H9 (cell line): Measurements from ENCODE around the gene NCAM1. TPM values are rescaled to one million over a fixed set of nuclear protein-coding genes. Genes with fewer than 3 reads are reported as not detected.

Experiments used
- DNase-seq: peaks from one replicate; pipeline ENCODE4 v3.0.0-alpha.2; 2017
- H2AFZ ChIP-seq: one replicate; pipeline ENCODE4 v1.6.1; 2013; ENCODE audit warnings: mild to moderate bottlenecking, low read length, control low read depth, moderate library complexity
- H2AK5ac ChIP-seq: 2 replicates; pipeline ENCODE4 v1.6.1; 2013; ENCODE audit warnings: low read length, control low read depth, mixed read lengths; ENCODE audit not compliant: insufficient read length
- H2BK120ac ChIP-seq: one replicate; pipeline ENCODE4 v1.6.1; 2013; ENCODE audit warnings: low read depth, mild to moderate bottlenecking, low read length, control low read depth, inconsistent platforms; ENCODE audit not compliant: poor library complexity, severe bottlenecking
- H2BK12ac ChIP-seq: 2 replicates; pipeline ENCODE4 v1.6.1; 2013; ENCODE audit warnings: low read length, control low read depth, mixed read lengths, low read depth; ENCODE audit not compliant: insufficient read length
- H2BK15ac ChIP-seq: 2 replicates; pipeline ENCODE4 v1.6.1; 2013; ENCODE audit warnings: low read depth, low read length, control low read depth
- H2BK20ac ChIP-seq: one replicate; pipeline ENCODE4 v1.6.1; 2013; ENCODE audit warnings: low read depth, mild to moderate bottlenecking, low read length, control low read depth, inconsistent platforms; ENCODE audit not compliant: poor library complexity, severe bottlenecking
- H2BK5ac ChIP-seq: 2 replicates; pipeline ENCODE4 v1.6.1; 2013; ENCODE audit warnings: low read length, control low read depth, mixed read lengths; ENCODE audit not compliant: insufficient read length
- H3K14ac ChIP-seq: 2 replicates; pipeline ENCODE4 v1.6.1; 2013; ENCODE audit warnings: low read length, control low read depth; ENCODE audit not compliant: insufficient read depth
- H3K18ac ChIP-seq: 2 replicates; pipeline ENCODE4 v1.6.1; 2013; ENCODE audit warnings: low read depth, mild to moderate bottlenecking, mixed read lengths, low read length, control low read depth; ENCODE audit not compliant: insufficient read length
- H3K23ac ChIP-seq: 2 replicates; pipeline ENCODE4 v1.6.1; 2013; ENCODE audit warnings: low read length, control low read depth, mixed read lengths, low read depth; ENCODE audit not compliant: insufficient read length
- H3K23me2 ChIP-seq: 2 replicates; pipeline ENCODE4 v1.6.1; 2013; ENCODE audit warnings: low read depth, mild to moderate bottlenecking, mixed read lengths, low read length, control low read depth; ENCODE audit not compliant: insufficient read length, poor library complexity, severe bottlenecking
- H3K27ac ChIP-seq: 2 replicates; pipeline ENCODE4 v1.5.1; 2013; ENCODE audit warnings: low read length, control low read depth, mixed read lengths, low read depth; ENCODE audit not compliant: insufficient read length
- H3K27me3 ChIP-seq: 2 replicates; pipeline ENCODE4 v1.6.1; 2013; ENCODE audit warnings: low read length, control low read depth, inconsistent platforms; ENCODE audit not compliant: insufficient read depth
- H3K4ac ChIP-seq: 2 replicates; pipeline ENCODE4 v1.6.1; 2013; ENCODE audit warnings: low read depth, mild to moderate bottlenecking, control low read depth, inconsistent platforms, low read length, moderate library complexity
- H3K4me1 ChIP-seq: 2 replicates; pipeline ENCODE4 v1.6.1; 2013; ENCODE audit warnings: low read length, control low read depth, inconsistent platforms; ENCODE audit not compliant: insufficient read depth
- H3K4me2 ChIP-seq: 2 replicates; pipeline ENCODE4 v1.6.1; 2013; ENCODE audit warnings: low read length, control low read depth, mixed read lengths; ENCODE audit not compliant: insufficient read length, insufficient read depth
- H3K56ac ChIP-seq: 2 replicates; pipeline ENCODE4 v1.6.1; 2013; ENCODE audit warnings: low read depth, mild to moderate bottlenecking, mixed read lengths, low read length, control low read depth; ENCODE audit not compliant: insufficient read length
- H3K79me1 ChIP-seq: 2 replicates; pipeline ENCODE4 v1.6.1; 2013; ENCODE audit warnings: low read depth, mild to moderate bottlenecking, moderate library complexity, low read length, control low read depth, inconsistent platforms; ENCODE audit not compliant: insufficient read depth, poor library complexity, severe bottlenecking
- H3K79me2 ChIP-seq: 2 replicates; pipeline ENCODE4 v1.6.1; 2013; ENCODE audit warnings: low read length, control low read depth, inconsistent platforms; ENCODE audit not compliant: insufficient read depth
- H3K9ac ChIP-seq: 2 replicates; pipeline ENCODE4 v1.6.1; 2013; ENCODE audit warnings: low read length, control low read depth, mixed read lengths; ENCODE audit not compliant: insufficient read length; ENCODE audit errors: extremely low read depth
- H3K9me3 ChIP-seq: one replicate; pipeline ENCODE4 v1.6.1; 2013; ENCODE audit warnings: low read depth, low read length, inconsistent platforms; ENCODE audit not compliant: control insufficient read depth
- H3T11ph ChIP-seq: one replicate; pipeline ENCODE4 v1.6.1; 2013; ENCODE audit warnings: mild to moderate bottlenecking, low read length, control low read depth, inconsistent platforms
- H4K20me1 ChIP-seq: one replicate; pipeline ENCODE4 v1.6.1; 2013; ENCODE audit not compliant: control insufficient read depth, insufficient read length, insufficient read depth
- H4K5ac ChIP-seq: 2 replicates; pipeline ENCODE4 v1.6.1; 2013; ENCODE audit warnings: low read depth, mild to moderate bottlenecking, mixed read lengths, low read length, control low read depth; ENCODE audit not compliant: insufficient read length
- H4K8ac ChIP-seq: replicated peaks from 2 replicates; pipeline ENCODE4 v1.6.1; 2013; ENCODE audit warnings: low read length, control low read depth, mixed read lengths, low read depth; ENCODE audit not compliant: insufficient read length
- H4K91ac ChIP-seq: 2 replicates; pipeline ENCODE4 v1.6.1; 2013; ENCODE audit warnings: low read depth, mild to moderate bottlenecking, moderate library complexity, mixed read lengths, low read length, control low read depth; ENCODE audit not compliant: insufficient read length
- H3K27ac Mint-ChIP-seq, 3 experiments: 2 replicates in 2 of 3; 3 replicates in 1 of 3; pipeline ENCODE4 v1.8.0; 2020 to 2021; ENCODE audit warnings: mixed read lengths in 3 of 3, mild to moderate bottlenecking in 1 of 3, moderate library complexity in 1 of 3
- H3K27me3 Mint-ChIP-seq: 2 replicates; pipeline ENCODE4 v1.8.0; 2021; ENCODE audit warnings: low read depth, mild to moderate bottlenecking, moderate library complexity, mixed read lengths
- H3K36me3 Mint-ChIP-seq, 3 experiments: 2 replicates in 2 of 3; 3 replicates in 1 of 3; pipeline ENCODE4 v1.8.0; 2020 to 2021; ENCODE audit warnings: low read depth in 3 of 3, mixed read lengths in 3 of 3; ENCODE audit not compliant: insufficient read depth in 1 of 3
- H3K4me1 Mint-ChIP-seq, 2 experiments: 2 replicates each; pipeline ENCODE4 v1.8.0; 2020; ENCODE audit warnings: mixed read lengths in 2 of 2
- H3K4me3 Mint-ChIP-seq, 2 experiments: 2 replicates in 1 of 2; 3 replicates in 1 of 2; pipeline ENCODE4 v1.8.0; 2020 to 2021; ENCODE audit warnings: mild to moderate bottlenecking in 2 of 2, mixed read lengths in 2 of 2, moderate library complexity in 1 of 2
- H3K9me3 Mint-ChIP-seq, 2 experiments: 2 replicates in 1 of 2; 3 replicates in 1 of 2; pipeline ENCODE4 v1.8.0; 2020; ENCODE audit warnings: mild to moderate bottlenecking in 2 of 2, mixed read lengths in 2 of 2, moderate library complexity in 1 of 2
- WGBS: extraction: QIAGEN DNeasy Blood & Tissue Kit; methylation state at CpG from one replicate; pipeline ENCODE4 v1.1.7; 2013; ENCODE audit warnings: missing lambda C conversion rate, low lambda C conversion rate, mixed read lengths; ENCODE audit not compliant: insufficient read length; ENCODE audit errors: extremely low coverage; 5-methylcytosine and 5-hydroxymethylcytosine counted together
- total RNA-seq: library from RNA; stranded (reverse); gene quantifications from 2 replicates; pipeline ENCODE4 v1.2.1, GENCODE V29; 2021
- TF ChIP-seq, protein P1 (sequence below): fragments of 200-600 bp; sonication (generic); conservative IDR thresholded peaks from 3 replicates; pipeline ENCODE4 v1.8.0; 2021; ENCODE audit warnings: antibody characterized with exemption, mild to moderate bottlenecking

The NCAM1 gene
- total RNA-seq, 1 experiment from 2014 or later, result 2.5 TPM

- Histone ChIP-seq H3K27ac (no peak overlapping the region), H2BK15ac (no peak overlapping the region), H2BK120ac (no peak overlapping the region), H4K5ac (no peak overlapping the region), H3K56ac (no peak overlapping the region), H4K8ac (no peak overlapping the region), H3T11ph (no peak overlapping the region), H3K23ac (no peak overlapping the region), H3K4me1 (no peaks in the 10 kb centered on the region), H2BK20ac (no peak overlapping the region), H3K79me1 (no peaks in the 10 kb centered on the region), H2BK12ac (no peak overlapping the region), H2AK5ac (no peak overlapping the region), H3K14ac (no peak overlapping the region; the same call in 1 of the 2 replicates), H3K18ac (no peak overlapping the region), H2AFZ (no peak overlapping the region), H4K91ac (no peak overlapping the region), H2BK5ac (no peak overlapping the region), H3K9ac (no peak overlapping the region), H3K23me2 (no peaks in the 10 kb centered on the region), H4K20me1 (no peaks in the 10 kb centered on the region), H3K27me3 (no peaks in the 10 kb centered on the region), H3K79me2 (no peaks in the 10 kb centered on the region), H3K4ac (no peak overlapping the region), H3K4me2 (no peak overlapping the region), H3K9me3 (no peaks in the 10 kb centered on the region)
- H3K4me1 Mint-ChIP-seq, result peaks cover 5% of the 10 kb centered on the region in 2 experiments; a peak in 3 of 4 replicates
- TF ChIP-seq, protein P1, sequence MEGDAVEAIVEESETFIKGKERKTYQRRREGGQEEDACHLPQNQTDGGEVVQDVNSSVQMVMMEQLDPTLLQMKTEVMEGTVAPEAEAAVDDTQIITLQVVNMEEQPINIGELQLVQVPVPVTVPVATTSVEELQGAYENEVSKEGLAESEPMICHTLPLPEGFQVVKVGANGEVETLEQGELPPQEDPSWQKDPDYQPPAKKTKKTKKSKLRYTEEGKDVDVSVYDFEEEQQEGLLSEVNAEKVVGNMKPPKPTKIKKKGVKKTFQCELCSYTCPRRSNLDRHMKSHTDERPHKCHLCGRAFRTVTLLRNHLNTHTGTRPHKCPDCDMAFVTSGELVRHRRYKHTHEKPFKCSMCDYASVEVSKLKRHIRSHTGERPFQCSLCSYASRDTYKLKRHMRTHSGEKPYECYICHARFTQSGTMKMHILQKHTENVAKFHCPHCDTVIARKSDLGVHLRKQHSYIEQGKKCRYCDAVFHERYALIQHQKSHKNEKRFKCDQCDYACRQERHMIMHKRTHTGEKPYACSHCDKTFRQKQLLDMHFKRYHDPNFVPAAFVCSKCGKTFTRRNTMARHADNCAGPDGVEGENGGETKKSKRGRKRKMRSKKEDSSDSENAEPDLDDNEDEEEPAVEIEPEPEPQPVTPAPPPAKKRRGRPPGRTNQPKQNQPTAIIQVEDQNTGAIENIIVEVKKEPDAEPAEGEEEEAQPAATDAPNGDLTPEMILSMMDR, result no peak
- no peaks in the 10 kb centered on the region for H3K9me3 Mint-ChIP-seq
- H3K27me3 Mint-ChIP-seq, result peaks cover 6% of the 10 kb centered on the region
- no CpG with 5 or more reads among the region's 6 CpGs for WGBS
- H3K36me3 Mint-ChIP-seq, result no peaks in the 10 kb centered on the region
- H3K27ac Mint-ChIP-seq, result no peak overlapping the region; a peak in 1 of 7 replicates
- no peak for DNase-seq
- H3K4me3 Mint-ChIP-seq, result no peak overlapping the region
Observed at GRCh38 chr11:112949781-112950575, 11.2 kb upstream of the NCAM1 start.
